ENCODE data around the gene MMP17.

DNA sequence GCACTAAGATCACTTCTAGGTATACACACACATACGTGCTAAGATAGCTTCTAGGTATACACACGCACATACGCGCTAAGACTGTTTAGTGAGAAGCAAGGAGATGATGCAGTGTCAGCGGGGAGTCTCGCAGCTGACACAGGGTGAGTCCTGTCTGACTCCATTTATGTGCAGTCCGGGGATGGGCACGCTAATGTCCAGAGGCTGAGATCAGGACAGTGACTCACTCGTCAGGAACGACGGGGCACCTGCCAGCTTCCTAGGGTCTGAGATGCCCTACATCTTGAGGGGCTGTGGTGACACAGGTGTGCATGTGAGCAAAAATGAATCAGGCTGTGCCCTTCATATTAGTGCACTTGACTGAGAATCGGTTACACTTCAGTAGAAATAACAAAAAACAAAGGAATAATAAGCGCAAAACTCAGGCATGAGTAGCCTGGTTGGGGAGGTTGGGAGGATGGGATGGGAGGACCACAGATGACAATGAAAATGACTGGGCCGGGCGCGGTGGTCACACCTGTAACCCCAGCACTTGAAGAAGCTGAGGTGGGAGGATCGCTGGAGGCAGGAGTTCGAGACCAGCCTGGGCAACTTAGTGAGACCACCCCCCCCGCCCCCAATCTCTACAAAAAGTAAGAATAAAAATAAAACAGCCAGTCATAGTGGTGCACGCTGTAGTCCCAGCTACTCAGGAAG is 37.1 kb downstream of the MMP17 start:
- TF ChIP-seq, protein P1, sequence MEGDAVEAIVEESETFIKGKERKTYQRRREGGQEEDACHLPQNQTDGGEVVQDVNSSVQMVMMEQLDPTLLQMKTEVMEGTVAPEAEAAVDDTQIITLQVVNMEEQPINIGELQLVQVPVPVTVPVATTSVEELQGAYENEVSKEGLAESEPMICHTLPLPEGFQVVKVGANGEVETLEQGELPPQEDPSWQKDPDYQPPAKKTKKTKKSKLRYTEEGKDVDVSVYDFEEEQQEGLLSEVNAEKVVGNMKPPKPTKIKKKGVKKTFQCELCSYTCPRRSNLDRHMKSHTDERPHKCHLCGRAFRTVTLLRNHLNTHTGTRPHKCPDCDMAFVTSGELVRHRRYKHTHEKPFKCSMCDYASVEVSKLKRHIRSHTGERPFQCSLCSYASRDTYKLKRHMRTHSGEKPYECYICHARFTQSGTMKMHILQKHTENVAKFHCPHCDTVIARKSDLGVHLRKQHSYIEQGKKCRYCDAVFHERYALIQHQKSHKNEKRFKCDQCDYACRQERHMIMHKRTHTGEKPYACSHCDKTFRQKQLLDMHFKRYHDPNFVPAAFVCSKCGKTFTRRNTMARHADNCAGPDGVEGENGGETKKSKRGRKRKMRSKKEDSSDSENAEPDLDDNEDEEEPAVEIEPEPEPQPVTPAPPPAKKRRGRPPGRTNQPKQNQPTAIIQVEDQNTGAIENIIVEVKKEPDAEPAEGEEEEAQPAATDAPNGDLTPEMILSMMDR (conservative IDR thresholded peaks at IDR 0.05; ENCODE audit: low read depth, low read length) = no peak
- TF ChIP-seq, protein P2, sequence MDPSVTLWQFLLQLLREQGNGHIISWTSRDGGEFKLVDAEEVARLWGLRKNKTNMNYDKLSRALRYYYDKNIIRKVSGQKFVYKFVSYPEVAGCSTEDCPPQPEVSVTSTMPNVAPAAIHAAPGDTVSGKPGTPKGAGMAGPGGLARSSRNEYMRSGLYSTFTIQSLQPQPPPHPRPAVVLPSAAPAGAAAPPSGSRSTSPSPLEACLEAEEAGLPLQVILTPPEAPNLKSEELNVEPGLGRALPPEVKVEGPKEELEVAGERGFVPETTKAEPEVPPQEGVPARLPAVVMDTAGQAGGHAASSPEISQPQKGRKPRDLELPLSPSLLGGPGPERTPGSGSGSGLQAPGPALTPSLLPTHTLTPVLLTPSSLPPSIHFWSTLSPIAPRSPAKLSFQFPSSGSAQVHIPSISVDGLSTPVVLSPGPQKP (IDR thresholded peaks at IDR 0.05; ENCODE audit: borderline replicate concordance, low read depth, low read length) = no peak
- TF ChIP-seq CEBPB (IDR thresholded peaks at IDR 0.05; ENCODE audit: low read depth, low read length) = no peak
- TF ChIP-seq POLR2A (IDR thresholded peaks at IDR 0.05; ENCODE audit: low read depth, low read length) = no peak
- no peak for TF ChIP-seq MXI1 (IDR thresholded peaks at IDR 0.05; ENCODE audit: borderline replicate concordance, low read depth, low read length)
